Gastroesophageal sphincter (tissue), 4 donors: ENCODE data around the gene MYCL. TPM values are rescaled to one million over a fixed set of nuclear protein-coding genes. Genes with fewer than 3 reads are reported as not detected.

Source experiments
- ATAC-seq: fragments of 150-250 bp; one replicate; pipeline ENCODE4 v1.9.1; 2016; ENCODE audit warnings: mild to moderate bottlenecking, moderate library complexity
- H3K27ac ChIP-seq, 4 donors: fragments of 200-600 bp; sonication (generic) in 3 of 4; 1 replicate in 3 of 4; 2 replicates in 1 of 4; pipeline ENCODE4 v1.5.1; 2016 to 2019
- H3K27me3 ChIP-seq: fragments of 200-600 bp; sonication (generic); one replicate; pipeline ENCODE4 v1.5.1; 2019
- H3K36me3 ChIP-seq, 2 donors: fragments of 200-600 bp; sonication (generic); one replicate each; pipeline ENCODE4 v1.5.1; 2019; ENCODE audit warnings: control low read depth in 1 of 2
- H3K4me1 ChIP-seq, 3 donors: fragments of 200-600 bp; sonication (generic); 1 replicate in 2 of 3; 2 replicates in 1 of 3; pipeline ENCODE4 v1.5.1; 2016 to 2019; ENCODE audit warnings: control low read depth in 2 of 3
- H3K4me3 ChIP-seq, 2 donors: fragments of 200-600 bp; sonication (generic); one replicate each; pipeline ENCODE4 v1.5.1; 2019; ENCODE audit warnings: mild to moderate bottlenecking in 1 of 2, moderate library complexity in 1 of 2
- H3K9me3 ChIP-seq, 3 donors: fragments of 200-600 bp; sonication (generic); one replicate each; pipeline ENCODE4 v1.5.1; 2017 to 2019; ENCODE audit warnings: control low read depth in 2 of 3
- CTCF ChIP-seq, 4 experiments: fragments of 200-600 bp in 2 of 4; fragments of 450-650 bp in 2 of 4; sonication (generic) in 1 of 4; IDR thresholded peaks; one replicate each; pipeline ENCODE4 v1.5.1; 2017 to 2019; ENCODE audit warnings: antibody characterized with exemption in 4 of 4, mild to moderate bottlenecking in 2 of 4, moderate library complexity in 2 of 4
- EP300 ChIP-seq: sonication (generic); formaldehyde crosslinking; IDR thresholded peaks from one replicate; pipeline ENCODE4 v1.6.1; 2017; ENCODE audit warnings: antibody characterized with exemption, mild to moderate bottlenecking
- POLR2A ChIP-seq, 2 donors: fragments of 450-650 bp; IDR thresholded peaks; one replicate each; pipeline ENCODE4 v1.6.1; 2017; ENCODE audit warnings: antibody characterized with exemption in 2 of 2, mild to moderate bottlenecking in 2 of 2, moderate library complexity in 1 of 2
- POLR2AphosphoS5 ChIP-seq: sonication (generic); formaldehyde crosslinking; IDR thresholded peaks from one replicate; pipeline ENCODE4 v1.6.1; 2017; ENCODE audit warnings: antibody characterized with exemption
- WGBS, 2 donors: methylation state at CpG; one replicate each; pipeline ENCODE4 v1.1.5; 2018; ENCODE audit warnings: low coverage in 1 of 2; 5-methylcytosine and 5-hydroxymethylcytosine counted together
- total RNA-seq, 4 donors: library from RNA; depleted of rRNA; stranded (reverse); fragments of >200 nt; gene quantifications; one replicate each; pipeline ENCODE4 v1.1.0, GENCODE V29; 2016

MYCL gene
- total RNA-seq, 4 donors from 2014 or later = 0.27 to 1.2 (median 0.69) TPM; not detected in 1

- no peak overlapping the region for H3K27ac ChIP-seq
- H3K36me3 ChIP-seq = no peaks in the 10 kb centered on the region
- H3K4me3 ChIP-seq = no peak overlapping the region
- 40 to 66% methylated on average over 8 of the region's 8 CpGs for WGBS, 2 donors
- H3K9me3 ChIP-seq = no peaks in the 10 kb centered on the region
- H3K27me3 ChIP-seq = peaks cover 27% of the 10 kb centered on the region
- TF ChIP-seq EP300 (no peak), POLR2A (IDR thresholded peaks at IDR 0.05) (no peak), POLR2AphosphoS5 (no peak), CTCF (IDR thresholded peaks at IDR 0.05) (no peak)
- ATAC-seq = no peak
- H3K4me1 ChIP-seq = no peaks in the 10 kb centered on the region
Observed at GRCh38 chr1:39944410-39945112, 42.8 kb upstream of the MYCL start.

GRCh38 chr1:39943471-39944290, 42.0 kb upstream of the MYCL start:
- Histone ChIP-seq H3K36me3 (no peaks in the 10 kb centered on the region), H3K27ac (no peak overlapping the region), H3K9me3 (no peaks in the 10 kb centered on the region), H3K4me3 (no peak overlapping the region), H3K27me3 (peaks cover 27% of the 10 kb centered on the region), H3K4me1 (no peaks in the 10 kb centered on the region)
- TF ChIP-seq POLR2AphosphoS5 (no peak), EP300 (no peak), CTCF (IDR thresholded peaks at IDR 0.05) (no peak), POLR2A (IDR thresholded peaks at IDR 0.05) (no peak)
- 89% methylated on average over 11 to 13 of the region's 14 CpGs for WGBS, 2 donors
- no peak for ATAC-seq

GRCh38 chr1:39940980-39941871, 39.5 kb upstream of the MYCL start:
- H3K4me3 ChIP-seq = no peak overlapping the region
- no peak for ATAC-seq
- peaks cover 22% of the 10 kb centered on the region for H3K27me3 ChIP-seq
- WGBS, 2 donors = 91 to 100% methylated on average over 1 to 7 of the region's 9 CpGs
- H3K9me3 ChIP-seq = no peaks in the 10 kb centered on the region
- no peak overlapping the region for H3K27ac ChIP-seq
- H3K4me1 ChIP-seq = no peaks in the 10 kb centered on the region
- TF ChIP-seq POLR2A (IDR thresholded peaks at IDR 0.05) (no peak), CTCF (IDR thresholded peaks at IDR 0.05) (no peak), EP300 (no peak), POLR2AphosphoS5 (no peak)
- H3K36me3 ChIP-seq = no peaks in the 10 kb centered on the region

- Histone ChIP-seq H3K36me3 (no peaks in the 10 kb centered on the region), H3K27ac (no peak overlapping the region), H3K9me3 (peaks cover 0 to 7% (median 0%) of the 10 kb centered on the region in 3 donors), H3K4me3 (no peak overlapping the region), H3K4me1 (no peaks in the 10 kb centered on the region), H3K27me3 (peaks cover 12% of the 10 kb centered on the region)
- TF ChIP-seq CTCF (IDR thresholded peaks at IDR 0.05) (no peak), POLR2AphosphoS5 (no peak), EP300 (no peak), POLR2A (IDR thresholded peaks at IDR 0.05) (no peak)
- no CpG with 5 or more reads among the region's 5 CpGs for WGBS, 2 donors
- ATAC-seq = peak; percentile 34
Observed at GRCh38 chr1:39940253-39940652, 38.5 kb upstream of the MYCL start.
